BLaER1 treated with 17β-estradiol and CSF1 and Interleukin-3, amounts not matched to agents 10 nM and 100 nM (cell line): Measurements from ENCODE around the gene PDZD8.
A peak's percentile ranks its signal among the peaks of the same experiment; 100 is the strongest.

ENCODE experiments used
- H3K27ac ChIP-seq, 11 experiments: shearing (Covaris generic); formaldehyde crosslinking; 2 replicates each; pipeline ENCODE4 v1.8.1; 2022
- H3K27me3 ChIP-seq, 11 experiments: shearing (Covaris generic); formaldehyde crosslinking; 2 replicates each; pipeline ENCODE4 v1.8.1; 2022
- H3K36me3 ChIP-seq, 11 experiments: shearing (Covaris generic); formaldehyde crosslinking; 2 replicates each; pipeline ENCODE4 v1.8.1; 2022
- H3K4me1 ChIP-seq, 10 experiments: shearing (Covaris generic); formaldehyde crosslinking; 2 replicates each; pipeline ENCODE4 v1.8.1; 2022
- H3K4me2 ChIP-seq, 11 experiments: shearing (Covaris generic); formaldehyde crosslinking; 2 replicates each; pipeline ENCODE4 v1.8.1; 2022
- H3K4me3 ChIP-seq, 10 experiments: shearing (Covaris generic); formaldehyde crosslinking; 2 replicates each; pipeline ENCODE4 v1.8.1; 2022
- H3K9ac ChIP-seq, 11 experiments: shearing (Covaris generic); formaldehyde crosslinking; 2 replicates each; pipeline ENCODE4 v1.8.1; 2022
- H3K9me3 ChIP-seq, 11 experiments: shearing (Covaris generic); formaldehyde crosslinking; replicated peaks in 1 of 11; 2 replicates each; pipeline ENCODE4 v1.8.1; 2022
- H4K20me1 ChIP-seq, 11 experiments: shearing (Covaris generic); formaldehyde crosslinking; 2 replicates each; pipeline ENCODE4 v1.8.1; 2022
- Cebpa-rat ChIP-seq, 11 experiments: shearing (Covaris generic); IDR thresholded peaks; 2 replicates each; pipeline ENCODE4 v1.8.1; 2022

PDZD8 gene

DNA sequence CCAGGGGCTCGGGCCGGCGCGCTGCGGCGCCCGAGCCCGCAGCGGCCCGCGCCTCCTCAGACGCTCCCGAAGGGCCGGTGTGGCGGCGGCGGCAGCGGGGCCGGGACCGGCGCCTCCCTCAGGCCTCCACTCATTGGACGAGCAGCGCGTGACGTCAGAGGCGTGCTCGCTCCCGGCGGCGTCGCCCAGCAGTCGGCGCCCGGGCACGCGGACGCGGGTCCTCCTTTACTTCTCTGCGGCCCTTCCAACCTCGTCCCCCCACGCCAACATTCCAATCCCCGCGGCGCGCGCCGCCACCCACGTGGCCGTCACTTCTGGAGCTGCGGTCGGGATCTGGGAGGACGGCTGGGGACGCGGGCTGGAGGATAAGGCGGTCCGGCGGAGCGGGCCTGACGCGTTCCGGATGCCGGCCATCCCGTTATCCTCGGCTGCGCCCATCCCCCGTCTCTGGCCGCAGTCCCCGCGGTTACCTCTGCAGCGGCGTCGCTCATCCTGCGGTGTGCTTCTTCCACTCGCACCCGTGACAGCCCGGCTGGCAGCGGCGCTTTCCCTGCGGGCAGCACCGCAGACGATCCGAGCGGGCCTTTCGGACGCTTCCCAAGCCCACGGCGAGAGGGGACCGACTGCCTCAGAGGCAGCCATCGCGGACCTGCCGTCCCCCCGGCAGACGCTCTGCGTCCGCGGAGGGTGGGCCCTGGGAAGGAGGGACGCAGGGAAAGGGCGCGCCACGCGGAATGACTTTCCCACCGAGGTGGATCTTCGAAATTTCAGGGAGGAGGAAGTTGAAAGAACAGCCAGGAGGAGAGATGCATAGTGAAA, at the start of gene PDZD8:
PDZD8 (minus strand) TSS at position 81 of the 819 bp plus-strand sequence. CDS start 213 bp downstream, outside the sequence.
- peaks cover 0 to 14% (median 5%) of the 10 kb centered on the region in 11 experiments; a peak in 7 of 22 replicates for H3K36me3 ChIP-seq
- no peaks in the 10 kb centered on the region for H3K9me3 ChIP-seq
- peaks cover 19 to 37% (median 36%) of the 10 kb centered on the region in 10 experiments for H3K4me1 ChIP-seq
- peak within 1 kb of the TSS; percentile 89 to 99 (median 94) for H3K4me2 ChIP-seq
- peak within 1 kb of the TSS; percentile 77 to 98 (median 94) for H3K4me3 ChIP-seq
- peak within 1 kb of the TSS; percentile 87 to 96 (median 94) for H3K27ac ChIP-seq
- peaks cover 34 to 46% (median 42%) of the 10 kb centered on the region in 11 experiments for H4K20me1 ChIP-seq
- H3K27me3 ChIP-seq = no peaks in the 10 kb centered on the region
- peak within 1 kb of the TSS; percentile 88 to 98 (median 95) for H3K9ac ChIP-seq
- no peak for TF ChIP-seq Cebpa-rat (IDR thresholded peaks at IDR 0.05)

DNA sequence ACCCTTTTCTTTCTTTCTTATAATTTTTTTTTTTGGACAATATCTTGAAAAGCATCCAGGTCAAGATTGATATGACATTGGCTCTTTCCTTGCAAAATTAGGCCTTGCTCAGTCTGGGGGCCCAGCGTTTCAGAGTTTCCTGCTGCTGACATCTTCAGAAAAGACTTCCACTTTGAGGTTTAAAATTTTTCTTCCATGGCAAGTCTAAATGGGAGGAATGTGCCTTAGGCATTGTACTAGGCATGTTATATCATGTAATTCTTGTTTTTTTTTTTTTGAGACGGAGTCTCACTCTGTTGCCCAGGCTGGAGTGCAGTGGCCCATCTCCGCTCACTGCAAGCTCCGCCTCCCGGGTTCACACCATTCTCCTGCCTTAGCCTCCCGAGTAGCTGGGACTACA, 48.9 kb upstream of the PDZD8 start:
- TF ChIP-seq Cebpa-rat (IDR thresholded peaks at IDR 0.05) = no peak
- H3K9ac ChIP-seq = no peak overlapping the region
- H3K4me3 ChIP-seq = no peak overlapping the region
- no peaks in the 10 kb centered on the region for H3K27me3 ChIP-seq
- H3K36me3 ChIP-seq = no peaks in the 10 kb centered on the region
- H3K9me3 ChIP-seq = peaks cover 0 to 3% (median 0%) of the 10 kb centered on the region in 11 experiments; a peak in 2 of 22 replicates
- H3K4me2 ChIP-seq = no peak overlapping the region
- H3K27ac ChIP-seq = no peak overlapping the region
- H4K20me1 ChIP-seq = no peaks in the 10 kb centered on the region
- H3K4me1 ChIP-seq = 0 out of 20 replicates have a peak, but pooled peaks cover 0 to 4% (median 0%) of the 10 kb centered on the region in 10 experiments

DNA sequence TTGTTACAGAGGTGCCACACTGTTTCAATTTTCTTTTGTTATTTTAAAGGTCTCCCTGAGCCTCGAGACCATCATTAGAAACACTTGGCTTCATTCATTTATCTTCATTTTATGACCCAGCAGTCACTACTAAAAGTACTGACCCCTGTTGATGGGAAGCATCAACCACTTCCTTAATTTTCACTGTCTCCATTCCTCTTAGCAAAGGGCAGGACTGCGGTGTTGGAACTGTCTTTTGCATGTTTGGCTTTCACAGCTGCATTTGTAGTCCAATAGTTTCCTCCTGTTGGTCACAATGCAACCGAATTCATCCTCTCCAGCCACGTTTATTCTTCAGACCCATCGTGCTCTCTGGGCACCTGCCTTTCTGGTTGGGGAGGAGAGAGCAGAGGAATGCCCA, 46.7 kb upstream of the PDZD8 start:
- Histone ChIP-seq H3K4me2 (no peak overlapping the region), H3K9me3 (peaks cover 0 to 3% (median 0%) of the 10 kb centered on the region in 11 experiments; a peak in 2 of 22 replicates), H3K36me3 (no peaks in the 10 kb centered on the region), H4K20me1 (no peaks in the 10 kb centered on the region), H3K4me1 (0 out of 20 replicates have a peak, but pooled peaks cover 0 to 4% (median 0%) of the 10 kb centered on the region in 10 experiments), H3K27ac (no peak overlapping the region), H3K9ac (no peak overlapping the region), H3K27me3 (no peaks in the 10 kb centered on the region), H3K4me3 (no peak overlapping the region)
- no peak for TF ChIP-seq Cebpa-rat (IDR thresholded peaks at IDR 0.05)

DNA sequence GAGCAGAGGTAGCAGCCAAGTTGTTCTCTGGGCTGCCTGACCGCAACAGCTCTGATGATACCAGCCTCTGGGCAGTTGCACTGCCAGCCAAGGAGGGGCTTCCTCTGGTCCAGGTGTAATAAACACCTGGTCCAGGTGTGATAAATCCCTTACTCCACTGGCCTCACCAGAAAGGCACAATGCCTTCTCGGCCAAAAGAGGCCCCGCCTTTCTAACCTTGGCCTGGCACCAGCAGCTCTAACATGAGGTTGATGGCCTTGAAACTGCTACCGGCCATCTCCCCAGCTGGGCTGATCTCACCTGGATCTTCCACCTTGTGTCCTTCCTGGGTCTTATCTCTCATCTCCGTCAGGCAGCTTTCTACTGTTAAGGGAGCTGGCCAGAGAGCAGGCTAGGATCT, 45.5 kb upstream of the PDZD8 start:
- no peaks in the 10 kb centered on the region for H3K36me3 ChIP-seq
- peaks cover 0 to 3% (median 0%) of the 10 kb centered on the region in 11 experiments; a peak in 2 of 22 replicates for H3K9me3 ChIP-seq
- TF ChIP-seq Cebpa-rat (IDR thresholded peaks at IDR 0.05) = no peak
- no peaks in the 10 kb centered on the region for H3K27me3 ChIP-seq
- no peak overlapping the region for H3K4me2 ChIP-seq
- 0 out of 20 replicates have a peak, but pooled peaks cover 0 to 4% (median 0%) of the 10 kb centered on the region in 10 experiments for H3K4me1 ChIP-seq
- no peaks in the 10 kb centered on the region for H4K20me1 ChIP-seq
- H3K4me3 ChIP-seq = no peak overlapping the region
- H3K9ac ChIP-seq = no peak overlapping the region
- H3K27ac ChIP-seq = no peak overlapping the region

DNA sequence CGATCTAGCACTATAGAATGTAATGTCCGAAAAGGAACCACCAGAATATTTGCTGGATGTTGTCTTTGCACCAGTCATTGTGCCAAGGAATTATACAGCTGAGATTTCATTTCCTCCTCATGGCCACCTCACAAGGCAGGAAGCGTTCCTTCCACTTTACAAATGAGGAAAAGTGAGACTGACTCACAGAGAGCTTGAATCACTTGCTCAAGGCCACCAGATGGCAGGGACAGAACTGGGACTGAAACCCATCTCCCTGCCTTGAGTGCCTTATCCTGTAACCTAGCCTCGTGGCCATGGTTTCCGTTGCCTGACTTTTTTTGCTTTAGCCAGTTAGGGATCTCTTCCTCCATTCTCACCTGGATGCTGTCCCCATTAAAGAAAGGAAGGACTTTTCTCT, 44.7 kb upstream of the PDZD8 start:
- Histone ChIP-seq H4K20me1 (no peaks in the 10 kb centered on the region), H3K9me3 (peaks cover 0 to 3% (median 0%) of the 10 kb centered on the region in 11 experiments; a peak in 2 of 22 replicates), H3K4me2 (no peak overlapping the region), H3K36me3 (no peaks in the 10 kb centered on the region), H3K4me3 (no peak overlapping the region), H3K27me3 (no peaks in the 10 kb centered on the region), H3K9ac (no peak overlapping the region), H3K27ac (no peak overlapping the region), H3K4me1 (0 out of 20 replicates have a peak, but pooled peaks cover 0 to 4% (median 0%) of the 10 kb centered on the region in 10 experiments)
- no peak for TF ChIP-seq Cebpa-rat (IDR thresholded peaks at IDR 0.05)

DNA sequence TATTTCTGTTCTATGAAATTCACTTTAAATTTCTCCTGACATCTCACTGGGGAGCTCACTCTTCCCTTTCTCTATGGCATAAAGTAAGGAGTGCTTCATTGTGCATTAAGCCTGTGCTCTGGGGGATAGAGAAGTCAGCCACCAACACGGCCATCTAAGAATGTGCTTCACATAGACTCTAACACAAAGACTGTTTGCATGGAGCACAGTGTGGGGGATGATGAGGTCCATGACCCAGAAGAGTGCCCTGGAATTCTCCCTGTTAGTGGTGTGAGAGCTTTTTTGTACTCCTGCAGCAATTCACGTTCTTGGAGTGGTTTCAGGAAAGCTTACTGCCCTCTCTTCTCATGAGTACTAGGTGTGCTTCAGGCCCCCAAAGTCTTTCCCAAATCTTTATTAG, 43.9 kb upstream of the PDZD8 start:
- Histone ChIP-seq H3K9me3 (peaks cover 0 to 3% (median 0%) of the 10 kb centered on the region in 11 experiments; a peak in 2 of 22 replicates), H3K27ac (no peak overlapping the region), H3K36me3 (no peaks in the 10 kb centered on the region), H3K4me2 (no peak overlapping the region), H3K4me3 (no peak overlapping the region), H3K4me1 (0 out of 20 replicates have a peak, but pooled peaks cover 0 to 4% (median 0%) of the 10 kb centered on the region in 10 experiments), H4K20me1 (no peaks in the 10 kb centered on the region), H3K9ac (no peak overlapping the region), H3K27me3 (no peaks in the 10 kb centered on the region)
- TF ChIP-seq Cebpa-rat (IDR thresholded peaks at IDR 0.05) = no peak

DNA sequence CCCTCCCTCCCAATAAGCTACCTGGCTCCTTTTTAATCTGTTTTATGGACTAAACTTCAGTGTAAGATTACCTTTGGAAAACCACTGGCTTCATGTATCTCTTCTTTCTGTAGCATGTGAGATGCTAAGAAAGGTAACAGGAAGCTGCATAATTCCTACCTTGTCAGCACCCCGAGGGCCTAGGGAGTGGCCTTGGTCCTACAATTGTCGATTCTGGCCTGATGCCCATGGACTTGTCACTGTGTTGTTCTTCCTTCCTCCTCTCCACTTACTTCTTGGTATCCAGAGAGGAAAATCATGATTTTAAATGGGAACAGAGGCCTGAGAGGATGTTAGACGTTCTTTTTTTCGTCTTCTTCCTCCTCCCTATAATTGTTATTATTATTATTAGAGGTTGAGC, 42.9 kb upstream of the PDZD8 start:
- Histone ChIP-seq H3K36me3 (no peaks in the 10 kb centered on the region), H3K27ac (no peak overlapping the region), H3K4me2 (no peak overlapping the region), H3K4me3 (no peak overlapping the region), H3K4me1 (0 out of 20 replicates have a peak, but pooled peaks cover 0 to 4% (median 0%) of the 10 kb centered on the region in 10 experiments), H3K27me3 (no peaks in the 10 kb centered on the region), H3K9me3 (peaks cover 0 to 3% (median 0%) of the 10 kb centered on the region in 11 experiments; a peak in 2 of 22 replicates), H4K20me1 (no peaks in the 10 kb centered on the region), H3K9ac (no peak overlapping the region)
- no peak for TF ChIP-seq Cebpa-rat (IDR thresholded peaks at IDR 0.05)

- Histone ChIP-seq H3K27ac (no peak overlapping the region), H3K4me1 (0 out of 20 replicates have a peak, but pooled peaks cover 0 to 4% (median 0%) of the 10 kb centered on the region in 10 experiments), H3K9ac (no peak overlapping the region), H3K27me3 (no peaks in the 10 kb centered on the region), H3K4me2 (no peak overlapping the region), H3K9me3 (peaks cover 0 to 3% (median 0%) of the 10 kb centered on the region in 11 experiments; a peak in 2 of 22 replicates), H4K20me1 (no peaks in the 10 kb centered on the region), H3K4me3 (no peak overlapping the region), H3K36me3 (no peaks in the 10 kb centered on the region)
- TF ChIP-seq Cebpa-rat (IDR thresholded peaks at IDR 0.05) = no peak
These were observed 42.0 kb upstream of the PDZD8 start for GRCh38 chr10:117417196-117417595.

- no peaks in the 10 kb centered on the region for H3K36me3 ChIP-seq
- H3K9ac ChIP-seq = no peak overlapping the region
- no peak for TF ChIP-seq Cebpa-rat (IDR thresholded peaks at IDR 0.05)
- H3K4me3 ChIP-seq = no peak overlapping the region
- H4K20me1 ChIP-seq = no peaks in the 10 kb centered on the region
- no peak overlapping the region for H3K27ac ChIP-seq
- no peaks in the 10 kb centered on the region for H3K27me3 ChIP-seq
- H3K4me1 ChIP-seq = peaks cover 0 to 8% (median 0%) of the 10 kb centered on the region in 10 experiments; a peak in 6 of 20 replicates
- H3K9me3 ChIP-seq = no peaks in the 10 kb centered on the region
- H3K4me2 ChIP-seq = no peak overlapping the region
These were observed 38.8 kb upstream of the PDZD8 start for GRCh38 chr10:117413928-117414618.
